H1 (cell line): Measurements from ENCODE around the gene DISC1. TPM values are rescaled to one million over a fixed set of nuclear protein-coding genes. Genes with fewer than 3 reads are reported as not detected.

Experiments used
- CTCF ChIA-PET: fragments of 300-600 bp; sonication (Branson Sonifier 250); formaldehyde crosslinking; loops from one replicate; lab custom pipeline; 2021; ENCODE audit not compliant: partially characterized antibody; lab: Charles Lee
- POLR2A ChIA-PET: fragments of 300-600 bp; sonication (Branson Sonifier 250); formaldehyde crosslinking; loops from one replicate; lab custom pipeline; 2021; ENCODE audit warnings: inconsistent platforms; ENCODE audit not compliant: partially characterized antibody; lab: Charles Lee
- DNase-seq, 2 experiments: peaks; one replicate each; pipeline versions ENCODE4 v3.0.0 to v3.0.0-alpha.2; 2010 to 2022; ENCODE audit warnings: low spot score in 2 of 2, low read depth in 1 of 2, mixed read lengths in 1 of 2
- FAIRE-seq: peaks from 2 replicates; lab custom pipeline; 2011; peaks lifted over from hg19 to GRCh38; lab: Jason Lieb, UNC
- H2AFZ ChIP-seq: 2 replicates; pipeline ENCODE4 v1.8.1; 2012; ENCODE audit warnings: low read length, inconsistent platforms
- H2AK5ac ChIP-seq: 2 replicates; pipeline ENCODE4 v1.6.1; 2013; ENCODE audit warnings: low read depth, low read length
- H2BK120ac ChIP-seq: replicated peaks from 2 replicates; pipeline ENCODE3; 2013; ENCODE audit warnings: low read depth, low read length, inconsistent platforms
- H2BK12ac ChIP-seq: 2 replicates; pipeline ENCODE4 v1.6.1; 2013; ENCODE audit warnings: low read depth, low read length
- H2BK15ac ChIP-seq: 2 replicates; pipeline ENCODE4 v1.6.1; 2013; ENCODE audit warnings: low read length
- H2BK20ac ChIP-seq: 2 replicates; pipeline ENCODE4 v1.6.1; 2013; ENCODE audit warnings: low read length
- H2BK5ac ChIP-seq: 2 replicates; pipeline ENCODE4 v1.6.1; 2013; ENCODE audit warnings: low read depth, low read length
- H3K14ac ChIP-seq: 2 replicates; pipeline ENCODE4 v1.6.1; 2013; ENCODE audit warnings: inconsistent platforms; ENCODE audit not compliant: insufficient read length
- H3K18ac ChIP-seq: 2 replicates; pipeline ENCODE4 v1.6.1; 2013; ENCODE audit warnings: low read length; ENCODE audit errors: extremely low read depth
- H3K23ac ChIP-seq: 2 replicates; pipeline ENCODE4 v1.6.1; 2013; ENCODE audit warnings: inconsistent platforms; ENCODE audit not compliant: insufficient read length
- H3K23me2 ChIP-seq: 2 replicates; pipeline ENCODE4 v1.6.1; 2013; ENCODE audit warnings: low read depth, low read length
- H3K27ac ChIP-seq: 2 replicates; pipeline ENCODE4 v1.6.1; 2011; ENCODE audit warnings: low read depth, low read length, inconsistent platforms
- H3K27me3 ChIP-seq, 4 experiments: replicated peaks in 1 of 4; 1 replicate in 1 of 4; 2 replicates in 3 of 4; pipeline versions ENCODE4 v1.6.1 to v1.8.1; 2011 to 2013; ENCODE audit warnings: low read length in 3 of 4, mild to moderate bottlenecking in 3 of 4, inconsistent platforms in 2 of 4, mixed read lengths in 2 of 4, moderate library complexity in 1 of 4; ENCODE audit not compliant: control insufficient read depth in 3 of 4, insufficient read depth in 3 of 4; ENCODE audit errors: extremely low read depth in 1 of 4
- H3K36me3 ChIP-seq, 4 experiments: 2 replicates each; pipeline versions ENCODE4 v1.6.1 to v1.8.1; 2011 to 2013; ENCODE audit warnings: mild to moderate bottlenecking in 4 of 4, low read length in 3 of 4, moderate library complexity in 2 of 4, control low read depth in 1 of 4, inconsistent platforms in 1 of 4; ENCODE audit not compliant: insufficient read depth in 4 of 4, control insufficient read depth in 2 of 4
- H3K4ac ChIP-seq: replicated peaks from 2 replicates; pipeline ENCODE3; 2013; ENCODE audit warnings: low read length, low read depth, mixed read lengths, inconsistent platforms; ENCODE audit not compliant: insufficient read length
- H3K4me1 ChIP-seq, 4 experiments: replicated peaks in 1 of 4; 1 replicate in 1 of 4; 2 replicates in 3 of 4; pipeline versions ENCODE4 v1.6.1 to v1.8.1; 2011 to 2013; ENCODE audit warnings: low read length in 3 of 4, inconsistent platforms in 2 of 4, mixed read lengths in 1 of 4; ENCODE audit not compliant: insufficient read depth in 4 of 4, control insufficient read depth in 3 of 4
- H3K4me2 ChIP-seq, 2 experiments: 2 replicates each; pipeline versions ENCODE4 v1.6.1 to v1.8.1; 2011 to 2013; ENCODE audit warnings: low read depth in 2 of 2, low read length in 2 of 2, control low read depth in 1 of 2, inconsistent platforms in 1 of 2, mild to moderate bottlenecking in 1 of 2; ENCODE audit not compliant: insufficient read depth in 1 of 2
- H3K4me3 ChIP-seq, 4 experiments: fragments of 200-600, 300-600 bp in 1 of 4; sonication (generic), shearing (Covaris generic), sonication (Bioruptor Twin) in 1 of 4; 2 replicates each; pipeline versions ENCODE4 v1.5.1 to v1.8.1; 2011 to 2016; ENCODE audit warnings: low read length in 4 of 4, low read depth in 3 of 4, control low read depth in 2 of 4, inconsistent platforms in 2 of 4, mild to moderate bottlenecking in 2 of 4, mixed read lengths in 1 of 4, moderate library complexity in 1 of 4; ENCODE audit not compliant: insufficient read depth in 2 of 4; ENCODE audit errors: extremely low read depth in 1 of 4
- H3K56ac ChIP-seq: replicated peaks from 2 replicates; pipeline ENCODE3; 2013; ENCODE audit warnings: low read depth, mild to moderate bottlenecking, mixed read lengths, low read length, inconsistent platforms; ENCODE audit not compliant: insufficient read length
- H3K79me1 ChIP-seq: 2 replicates; pipeline ENCODE4 v1.6.1; 2013; ENCODE audit warnings: low read depth, low read length, control low read depth
- H3K79me2 ChIP-seq, 2 experiments: 2 replicates each; pipeline versions ENCODE4 v1.6.1 to v1.8.1; 2012 to 2013; ENCODE audit warnings: low read length in 2 of 2, mild to moderate bottlenecking in 2 of 2, inconsistent platforms in 1 of 2; ENCODE audit not compliant: insufficient read depth in 2 of 2, control insufficient read depth in 1 of 2
- H3K9ac ChIP-seq, 4 experiments: replicated peaks in 1 of 4; 1 replicate in 1 of 4; 2 replicates in 3 of 4; pipeline versions ENCODE4 v1.6.1 to v1.8.1; 2011 to 2013; ENCODE audit warnings: low read depth in 3 of 4, low read length in 3 of 4, control low read depth in 2 of 4, mild to moderate bottlenecking in 2 of 4, moderate library complexity in 2 of 4, inconsistent platforms in 1 of 4; ENCODE audit errors: extremely low read depth in 1 of 4
- H3K9me3 ChIP-seq, 2 experiments: 2 replicates each; pipeline versions ENCODE4 v1.6.1 to v1.8.1; 2012 to 2013; ENCODE audit warnings: mild to moderate bottlenecking in 2 of 2, moderate library complexity in 2 of 2, control low read depth in 1 of 2, inconsistent platforms in 1 of 2, low read depth in 1 of 2, low read length in 1 of 2, mixed read lengths in 1 of 2; ENCODE audit not compliant: insufficient read depth in 2 of 2
- H4K20me1 ChIP-seq, 2 experiments: replicated peaks in 1 of 2; 2 replicates each; pipeline versions ENCODE3 to v1.8.1; 2011 to 2013; ENCODE audit warnings: inconsistent platforms in 2 of 2, low read length in 2 of 2, mild to moderate bottlenecking in 1 of 2; ENCODE audit not compliant: insufficient read depth in 2 of 2, control insufficient read depth in 1 of 2
- H4K5ac ChIP-seq: 2 replicates; pipeline ENCODE4 v1.6.1; 2013; ENCODE audit warnings: low read length, low read depth, mixed read lengths, inconsistent platforms; ENCODE audit not compliant: insufficient read length
- H4K8ac ChIP-seq: 2 replicates; pipeline ENCODE4 v1.8.0; 2013; ENCODE audit warnings: mild to moderate bottlenecking, moderate library complexity, low read length, inconsistent platforms; ENCODE audit not compliant: insufficient read depth; ENCODE audit errors: extremely low read depth
- H4K91ac ChIP-seq: replicated peaks from 2 replicates; pipeline ENCODE3; 2013; ENCODE audit warnings: low read length, mixed read lengths, inconsistent platforms; ENCODE audit not compliant: insufficient read length
- HDAC2 ChIP-seq, 2 experiments: fragments of 300-600 bp in 1 of 2; sonication (generic) in 1 of 2; IDR thresholded peaks; 2 replicates each; pipeline ENCODE4 v1.6.1; 2011 to 2012; ENCODE audit warnings: low read depth in 2 of 2, low read length in 2 of 2, mild to moderate bottlenecking in 2 of 2, moderate library complexity in 2 of 2, borderline replicate concordance in 1 of 2, inconsistent platforms in 1 of 2
- RFX5 ChIP-seq: IDR thresholded peaks from 2 replicates; pipeline ENCODE4 v1.6.1; 2011; ENCODE audit warnings: low read depth, low read length, improper control_type of control experiment, borderline replicate concordance
- SRF ChIP-seq: IDR thresholded peaks from 2 replicates; pipeline ENCODE4 v1.6.1; 2011; ENCODE audit warnings: mild to moderate bottlenecking, low read depth, low read length, moderate library complexity
- WGBS, 2 experiments: shearing (Covaris generic) in 1 of 2; methylation state at CpG; one replicate each; pipeline versions ENCODE4 v1.1.6 to v1.1.7; 2013 to 2015; ENCODE audit warnings: low lambda C conversion rate in 2 of 2, mixed read lengths in 2 of 2, inconsistent platforms in 1 of 2, low coverage in 1 of 2, missing lambda C conversion rate in 1 of 2; ENCODE audit not compliant: insufficient replicate concordance in 2 of 2, insufficient coverage in 1 of 2, insufficient read length in 1 of 2; ENCODE audit errors: extremely low coverage in 1 of 2, missing lambda C conversion rate in 1 of 2; 5-methylcytosine and 5-hydroxymethylcytosine counted together
- polyA plus RNA-seq, 7 experiments: library from polyadenylated mRNA; depleted of rRNA in 3 of 7; stranded (reverse) in 5 of 7; unstranded in 2 of 7; fragments of >200 nt in 5 of 7; fragments of 200-250 nt in 2 of 7; gene quantifications; 1 replicate in 5 of 7; 2 replicates in 1 of 7; 4 replicates in 1 of 7; pipeline versions ENCODE4 v1.2.1 to v1.2.3, GENCODE V29; 2011 to 2013; ENCODE audit warnings: missing spikeins in 2 of 7, mixed read lengths in 2 of 7
- total RNA-seq: library from RNA; stranded (reverse); fragmentation: NEBNext Ultra II Directional; extraction: Animal tissue kit (Norgen Biotek cat#: 25700); gene quantifications from 2 replicates; pipeline ENCODE4 v1.2.1, GENCODE V29; 2021
- TF ChIP-seq, protein P1 (sequence below), 3 experiments: IDR thresholded peaks; 1 replicate in 2 of 3; 2 replicates in 1 of 3; pipeline versions ENCODE4 v1.5.1 to v1.6.1; 2011; ENCODE audit warnings: low read length in 3 of 3, mild to moderate bottlenecking in 3 of 3, inconsistent platforms in 2 of 3, low read depth in 1 of 3, moderate library complexity in 1 of 3; ENCODE audit not compliant: insufficient read depth in 1 of 3; ENCODE audit errors: control extremely low read depth in 1 of 3

DISC1 gene
- total and polyA plus RNA-seq, 2 of the 8 experiments (the other 6 are each of a cell fraction or from before 2014, with no cell fraction given): 1.1 to 3.5 TPM

GRCh38 chr1:232020352-232020751 is 393.8 kb downstream of the DISC1 start:
- Histone ChIP-seq H2BK15ac (no peak overlapping the region), H3K23ac (no peak overlapping the region), H3K4me3 (no peak overlapping the region), H3K36me3 (no peaks in the 10 kb centered on the region), H3K79me2 (no peaks in the 10 kb centered on the region), H4K91ac (no peak overlapping the region), H3K9me3 (no peaks in the 10 kb centered on the region), H3K56ac (no peak overlapping the region), H3K4me2 (no peak overlapping the region), H2AK5ac (no peak overlapping the region), H3K23me2 (no peaks in the 10 kb centered on the region), H2BK120ac (no peak overlapping the region), H4K20me1 (no peaks in the 10 kb centered on the region), H2BK12ac (no peak overlapping the region), H3K4ac (no peak overlapping the region), H3K14ac (no peak overlapping the region), H3K4me1 (peaks cover 0 to 5% (median 0%) of the 10 kb centered on the region in 4 experiments; a peak in 1 of 7 replicates), H4K8ac (no peak overlapping the region), H3K18ac (no peak overlapping the region), H2BK20ac (no peak overlapping the region), H3K27ac (no peak overlapping the region), H2AFZ (no peak overlapping the region), H3K79me1 (no peaks in the 10 kb centered on the region), H2BK5ac (no peak overlapping the region), H3K9ac (no peak overlapping the region), H4K5ac (no peak overlapping the region), H3K27me3 (no peaks in the 10 kb centered on the region)
- no peak for FAIRE-seq
- TF ChIP-seq SRF (no peak), RFX5 (no peak), HDAC2 (IDR thresholded peaks at IDR 0.05; ENCODE audit: borderline replicate concordance in 1 of 2, low read depth in 2 of 2, low read length in 2 of 2) (no peak)
- TF ChIP-seq, protein P1, sequence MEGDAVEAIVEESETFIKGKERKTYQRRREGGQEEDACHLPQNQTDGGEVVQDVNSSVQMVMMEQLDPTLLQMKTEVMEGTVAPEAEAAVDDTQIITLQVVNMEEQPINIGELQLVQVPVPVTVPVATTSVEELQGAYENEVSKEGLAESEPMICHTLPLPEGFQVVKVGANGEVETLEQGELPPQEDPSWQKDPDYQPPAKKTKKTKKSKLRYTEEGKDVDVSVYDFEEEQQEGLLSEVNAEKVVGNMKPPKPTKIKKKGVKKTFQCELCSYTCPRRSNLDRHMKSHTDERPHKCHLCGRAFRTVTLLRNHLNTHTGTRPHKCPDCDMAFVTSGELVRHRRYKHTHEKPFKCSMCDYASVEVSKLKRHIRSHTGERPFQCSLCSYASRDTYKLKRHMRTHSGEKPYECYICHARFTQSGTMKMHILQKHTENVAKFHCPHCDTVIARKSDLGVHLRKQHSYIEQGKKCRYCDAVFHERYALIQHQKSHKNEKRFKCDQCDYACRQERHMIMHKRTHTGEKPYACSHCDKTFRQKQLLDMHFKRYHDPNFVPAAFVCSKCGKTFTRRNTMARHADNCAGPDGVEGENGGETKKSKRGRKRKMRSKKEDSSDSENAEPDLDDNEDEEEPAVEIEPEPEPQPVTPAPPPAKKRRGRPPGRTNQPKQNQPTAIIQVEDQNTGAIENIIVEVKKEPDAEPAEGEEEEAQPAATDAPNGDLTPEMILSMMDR (IDR thresholded peaks at IDR 0.05; ENCODE audit: control extremely low read depth in 1 of 3, insufficient read depth in 1 of 3, low read depth in 1 of 3, low read length in 3 of 3): no peak
- ChIA-PET CTCF (no interaction called here), POLR2A (no interaction called here)
- DNase-seq: no peak
- 100% methylated on average over 1 of the region's 1 CpG; no CpG with 5 or more reads in 1 of the 2 experiments for WGBS, 2 experiments
